ENCODE measurements around the gene PSTK. TPM values are rescaled to one million over a fixed set of nuclear protein-coding genes. Genes with fewer than 3 reads are reported as not detected.

Gene PSTK
- polyA plus RNA-seq, 1 donor (not counting 4 experiments of a cell fraction or from before 2014, with no cell fraction given), result 5.6 TPM

DNA sequence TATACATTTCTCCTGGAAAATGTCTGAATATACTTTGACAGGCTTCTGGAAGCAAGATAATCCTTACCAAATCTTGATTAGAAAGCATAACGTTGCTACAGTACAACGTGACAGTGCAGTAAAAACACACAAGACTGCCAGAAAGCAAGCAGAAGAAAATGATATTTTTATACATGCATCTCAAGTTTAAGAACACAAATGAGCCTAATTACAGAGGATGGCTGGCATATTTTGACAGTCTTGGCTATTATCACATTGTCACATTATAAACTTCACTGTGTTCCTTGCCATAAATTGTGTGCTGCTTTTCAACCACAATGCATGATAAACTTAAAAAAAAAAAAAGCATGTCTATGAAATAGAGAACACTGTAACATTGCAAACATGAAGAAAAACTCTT lies 24.1 kb downstream of the PSTK start:
- Histone ChIP-seq H3K4me3 (ENCODE audit: control insufficient read depth in 2 of 3, extremely low read depth in 1 of 3, insufficient read depth in 2 of 3, low read depth in 1 of 3, low read length in 3 of 3) (no peak overlapping the region), H4K20me1 (ENCODE audit: control insufficient read depth, extremely low read depth, insufficient read depth, low read length) (no peaks in the 10 kb centered on the region), H2AFZ (ENCODE audit: control insufficient read depth, low read length) (no peak overlapping the region), H3K36me3 (ENCODE audit: control insufficient read depth in 2 of 2, extremely low read depth in 1 of 2, insufficient read depth in 2 of 2, low read length in 2 of 2) (no peaks in the 10 kb centered on the region), H3K27ac (ENCODE audit: control insufficient read depth, insufficient read depth, low read length) (no peak overlapping the region), H3K9me3 (ENCODE audit: control insufficient read depth, low read depth, low read length) (no peaks in the 10 kb centered on the region), H3K4me1 (ENCODE audit: control insufficient read depth, extremely low read depth, insufficient read depth, low read length) (peaks cover 9% of the 10 kb centered on the region), H3K9me1 (ENCODE audit: control insufficient read depth, extremely low read depth, insufficient read depth, low read length) (no peaks in the 10 kb centered on the region), H3K79me2 (ENCODE audit: control insufficient read depth, insufficient read depth, low read length) (peaks cover 57% of the 10 kb centered on the region), H3K9ac (ENCODE audit: control insufficient read depth, extremely low read depth, insufficient read depth, low read length) (no peak overlapping the region), H3K4me2 (ENCODE audit: control insufficient read depth, extremely low read depth, insufficient read depth, low read depth, low read length) (no peak overlapping the region), H3K27me3 (ENCODE audit: control insufficient read depth, extremely low read depth, insufficient read depth, low read length) (no peaks in the 10 kb centered on the region)
- FAIRE-seq (no peak), DNase-seq (ENCODE audit: low read depth, low spot score) (no peak)
- dilution Hi-C loops (cut with MboI; ENCODE audit: extremely low pct_ligation_motif_present, low sequenced_read_pairs), result no loop called here
- TF ChIP-seq, protein P1, sequence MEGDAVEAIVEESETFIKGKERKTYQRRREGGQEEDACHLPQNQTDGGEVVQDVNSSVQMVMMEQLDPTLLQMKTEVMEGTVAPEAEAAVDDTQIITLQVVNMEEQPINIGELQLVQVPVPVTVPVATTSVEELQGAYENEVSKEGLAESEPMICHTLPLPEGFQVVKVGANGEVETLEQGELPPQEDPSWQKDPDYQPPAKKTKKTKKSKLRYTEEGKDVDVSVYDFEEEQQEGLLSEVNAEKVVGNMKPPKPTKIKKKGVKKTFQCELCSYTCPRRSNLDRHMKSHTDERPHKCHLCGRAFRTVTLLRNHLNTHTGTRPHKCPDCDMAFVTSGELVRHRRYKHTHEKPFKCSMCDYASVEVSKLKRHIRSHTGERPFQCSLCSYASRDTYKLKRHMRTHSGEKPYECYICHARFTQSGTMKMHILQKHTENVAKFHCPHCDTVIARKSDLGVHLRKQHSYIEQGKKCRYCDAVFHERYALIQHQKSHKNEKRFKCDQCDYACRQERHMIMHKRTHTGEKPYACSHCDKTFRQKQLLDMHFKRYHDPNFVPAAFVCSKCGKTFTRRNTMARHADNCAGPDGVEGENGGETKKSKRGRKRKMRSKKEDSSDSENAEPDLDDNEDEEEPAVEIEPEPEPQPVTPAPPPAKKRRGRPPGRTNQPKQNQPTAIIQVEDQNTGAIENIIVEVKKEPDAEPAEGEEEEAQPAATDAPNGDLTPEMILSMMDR (optimal IDR thresholded peaks at IDR 0.05 in 1 of 3, IDR thresholded peaks at IDR 0.05 in 1 of 3, conservative IDR thresholded peaks at IDR 0.05 in 1 of 3; ENCODE audit: extremely low read depth in 1 of 3, insufficient read depth in 2 of 3, low read length in 3 of 3), result no peak
- TF ChIP-seq EZH2 (IDR thresholded peaks at IDR 0.05; ENCODE audit: low read length), result no peak

DNA sequence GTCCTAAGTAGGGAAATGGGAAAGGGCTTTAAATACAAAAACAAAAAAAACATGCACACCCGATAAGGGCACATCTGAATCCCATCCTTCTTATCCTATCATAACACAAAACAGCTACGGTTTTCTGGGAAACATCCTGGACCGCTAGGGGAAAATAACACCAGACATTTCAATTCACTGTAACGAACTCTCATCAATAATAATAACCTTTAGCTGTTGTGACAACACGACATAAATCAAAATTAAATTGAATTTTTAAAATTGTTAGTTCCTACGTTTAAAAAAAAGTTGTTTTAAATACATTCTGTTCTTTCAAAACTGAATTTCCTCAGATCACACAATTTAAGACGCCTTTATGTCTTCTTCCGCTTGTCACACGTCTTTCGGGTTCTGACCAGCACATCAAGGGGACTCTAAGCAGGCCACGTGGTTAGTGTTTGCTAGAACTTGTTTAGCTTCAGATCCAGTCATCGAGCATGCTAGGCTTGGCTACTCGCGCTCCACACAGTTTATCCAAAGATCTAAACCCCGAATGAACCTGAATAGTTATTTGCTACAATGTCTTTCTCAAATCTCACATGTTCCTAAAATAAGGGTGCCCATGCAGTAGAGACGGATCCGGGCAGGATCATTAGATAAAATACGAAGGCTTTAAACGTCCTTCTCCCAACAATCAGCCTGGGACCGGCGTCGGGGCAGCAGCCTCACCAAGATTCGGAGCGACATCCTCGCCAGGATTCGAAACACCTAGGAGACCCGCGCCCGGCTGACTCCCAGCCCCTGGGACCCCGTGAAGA lies 27.6 kb downstream of the PSTK start:
- Histone ChIP-seq H3K36me3 (ENCODE audit: control insufficient read depth in 2 of 2, extremely low read depth in 1 of 2, insufficient read depth in 2 of 2, low read length in 2 of 2) (no peaks in the 10 kb centered on the region), H3K4me1 (ENCODE audit: control insufficient read depth, extremely low read depth, insufficient read depth, low read length) (peaks cover 17% of the 10 kb centered on the region), H3K9me3 (ENCODE audit: control insufficient read depth, low read depth, low read length) (no peaks in the 10 kb centered on the region), H3K79me2 (ENCODE audit: control insufficient read depth, insufficient read depth, low read length) (peaks cover 50% of the 10 kb centered on the region), H3K9ac (ENCODE audit: control insufficient read depth, extremely low read depth, insufficient read depth, low read length) (peak overlapping the region; percentile 97), H3K9me1 (ENCODE audit: control insufficient read depth, extremely low read depth, insufficient read depth, low read length) (no peaks in the 10 kb centered on the region), H2AFZ (ENCODE audit: control insufficient read depth, low read length) (peak overlapping the region; percentile 97), H3K27me3 (ENCODE audit: control insufficient read depth, extremely low read depth, insufficient read depth, low read length) (no peaks in the 10 kb centered on the region), H3K4me3 (ENCODE audit: control insufficient read depth in 2 of 3, extremely low read depth in 1 of 3, insufficient read depth in 2 of 3, low read depth in 1 of 3, low read length in 3 of 3) (peak overlapping the region; percentile 87 to 96 (median 93)), H3K27ac (ENCODE audit: control insufficient read depth, insufficient read depth, low read length) (peak overlapping the region; percentile 88), H3K4me2 (ENCODE audit: control insufficient read depth, extremely low read depth, insufficient read depth, low read depth, low read length) (peak overlapping the region; percentile 87), H4K20me1 (ENCODE audit: control insufficient read depth, extremely low read depth, insufficient read depth, low read length) (no peaks in the 10 kb centered on the region)
- dilution Hi-C loops (cut with MboI; ENCODE audit: extremely low pct_ligation_motif_present, low sequenced_read_pairs), result no loop called here
- FAIRE-seq (peak; percentile 61), DNase-seq (ENCODE audit: low read depth, low spot score) (peak; percentile 26)
- TF ChIP-seq, protein P1 (optimal IDR thresholded peaks at IDR 0.05 in 1 of 3, IDR thresholded peaks at IDR 0.05 in 1 of 3, conservative IDR thresholded peaks at IDR 0.05 in 1 of 3; ENCODE audit: extremely low read depth in 1 of 3, insufficient read depth in 2 of 3, low read length in 3 of 3), result no peak
- no peak for TF ChIP-seq EZH2 (IDR thresholded peaks at IDR 0.05; ENCODE audit: low read length)

Data from keratinocyte (primary cell).